ENCODE results near the gene NKG7.

Gene NKG7

GRCh38 chr19:51368366-51369282 is 3.8 kb downstream of the NKG7 start, which contains the start of gene CLDND2:
TSS of gene CLDND2 (minus strand) at chr19:51369003. CDS start at chr19:51368577, 426 bp downstream.
- peaks cover 2% of the 10 kb centered on the region; the same call in 1 of the 2 replicates for H3K4me1 ChIP-seq
- H3K36me3 ChIP-seq: no peaks in the 10 kb centered on the region
- H3K4me3 ChIP-seq (ENCODE audit: low read depth, low read length): peak within 1 kb of the TSS; percentile 80
- H3K9me3 ChIP-seq: no peaks in the 10 kb centered on the region
- H3K27me3 ChIP-seq: no peaks in the 10 kb centered on the region
- peak; percentile 39 for DNase-seq
- no peak for TF ChIP-seq CTCF (IDR thresholded peaks at IDR 0.05; ENCODE audit: low read depth, low read length)

DNA sequence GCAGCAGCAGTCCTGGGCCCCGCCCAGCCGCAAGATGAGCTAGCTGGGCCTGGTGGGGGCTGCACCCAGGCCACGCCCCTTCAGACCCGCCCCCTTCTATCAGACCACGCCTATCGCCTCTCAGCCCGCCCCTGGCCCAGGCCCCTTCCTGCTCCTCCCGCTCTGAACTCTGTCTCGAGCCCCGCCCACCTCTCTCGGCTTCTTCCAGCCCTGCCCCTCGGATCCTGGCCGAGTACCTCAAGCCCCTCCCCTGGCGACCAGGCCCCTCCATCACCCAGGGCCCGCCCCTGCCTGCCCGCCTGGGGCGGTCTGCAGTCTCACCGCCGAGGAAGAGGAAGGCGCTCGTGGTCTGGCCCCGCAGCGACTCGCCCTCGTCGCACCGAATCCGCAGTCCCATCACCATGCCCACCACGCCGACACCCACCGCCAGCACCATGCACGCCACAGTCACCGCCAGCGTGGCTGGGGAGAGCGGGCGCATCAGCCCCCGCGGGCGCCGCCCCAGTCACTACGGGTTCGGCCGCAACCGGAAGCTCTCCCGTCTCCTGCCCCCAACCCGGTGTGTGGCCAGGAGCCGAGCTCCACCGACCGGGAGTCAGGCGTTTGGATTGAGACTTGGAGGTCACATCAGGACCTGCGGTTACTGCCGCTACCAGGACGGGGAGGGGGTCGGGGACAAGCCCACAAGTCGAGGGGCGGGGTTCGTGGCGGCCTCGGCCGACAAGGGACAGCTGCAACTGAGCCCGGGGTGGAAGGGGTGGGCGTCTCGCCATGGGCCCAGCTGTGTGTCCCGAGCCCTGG is 4.7 kb downstream of the NKG7 start:
- Histone ChIP-seq H3K36me3 (no peaks in the 10 kb centered on the region), H3K27me3 (no peaks in the 10 kb centered on the region), H3K4me3 (ENCODE audit: low read depth, low read length) (peak overlapping the region; percentile 80), H3K4me1 (peaks cover 2% of the 10 kb centered on the region; the same call in 1 of the 2 replicates), H3K9me3 (no peaks in the 10 kb centered on the region)
- no peak for TF ChIP-seq CTCF (IDR thresholded peaks at IDR 0.05; ENCODE audit: low read depth, low read length)
- DNase-seq: peak; percentile 99

GRCh38 chr19:51367255-51367564 is 5.2 kb downstream of the NKG7 start:
- Histone ChIP-seq H3K4me3 (ENCODE audit: low read depth, low read length) (peak overlapping the region; percentile 80), H3K4me1 (peaks cover 2% of the 10 kb centered on the region; the same call in 1 of the 2 replicates), H3K9me3 (no peaks in the 10 kb centered on the region), H3K27me3 (no peaks in the 10 kb centered on the region), H3K36me3 (no peaks in the 10 kb centered on the region)
- no peak for DNase-seq
- no peak for TF ChIP-seq CTCF (IDR thresholded peaks at IDR 0.05; ENCODE audit: low read depth, low read length)

GRCh38 chr19:51366389-51367254 is 5.8 kb downstream of the NKG7 start:
- Histone ChIP-seq H3K36me3 (no peaks in the 10 kb centered on the region), H3K4me3 (ENCODE audit: low read depth, low read length) (peak overlapping the region; percentile 81), H3K27me3 (no peaks in the 10 kb centered on the region), H3K4me1 (peaks cover 2% of the 10 kb centered on the region; the same call in 1 of the 2 replicates), H3K9me3 (no peaks in the 10 kb centered on the region)
- no peak for TF ChIP-seq CTCF (IDR thresholded peaks at IDR 0.05; ENCODE audit: low read depth, low read length)
- DNase-seq: peak; percentile 99

DNA sequence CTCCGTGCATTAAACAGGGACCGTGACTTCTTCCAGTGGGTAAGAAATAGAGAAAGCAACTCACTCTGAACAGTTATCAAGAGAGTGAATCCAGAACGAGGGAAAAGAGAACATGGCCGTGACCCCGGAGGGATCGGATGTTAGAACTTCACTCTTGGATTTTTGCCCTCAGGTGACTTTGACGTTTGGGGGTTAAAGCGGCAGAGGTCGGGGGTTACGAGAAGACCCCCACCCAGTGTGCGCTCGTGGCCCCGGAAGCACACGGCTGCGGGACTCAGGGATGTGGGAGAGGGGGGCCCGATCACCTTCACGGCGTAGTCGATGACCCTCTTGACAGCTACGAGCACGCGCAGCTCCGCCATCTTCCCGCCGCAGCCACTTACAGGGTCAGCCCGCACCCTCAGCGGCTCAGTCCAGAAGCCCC is 6.5 kb downstream of the NKG7 start, which contains the start of gene ETFB:
Gene ETFB (minus strand): TSS at position 424 of the 424 bp plus-strand sequence. CDS start 62 bp downstream, at position 362.
- peak within 1 kb of the TSS; percentile 81 for H3K4me3 ChIP-seq (ENCODE audit: low read depth, low read length)
- no peaks in the 10 kb centered on the region for H3K27me3 ChIP-seq
- H3K4me1 ChIP-seq: peaks cover 2% of the 10 kb centered on the region; the same call in 1 of the 2 replicates
- no peak for DNase-seq
- TF ChIP-seq CTCF (IDR thresholded peaks at IDR 0.05; ENCODE audit: low read depth, low read length): no peak
- H3K9me3 ChIP-seq: no peaks in the 10 kb centered on the region
- H3K36me3 ChIP-seq: no peaks in the 10 kb centered on the region

Data from BE2C (cell line).